HG03558 (cell line): ENCODE data around the gene AVPI1.
"Not testable (repeated sequence)": the region's sequence is repeated elsewhere in the genome, so short reads cannot be mapped to it uniquely, and the experiment has no call there.

Source experiments
- ATAC-seq: cut with Tn5 transposase; IDR thresholded peaks from one replicate; pipeline ENCODE4 v1.9.1; 2021; ENCODE audit warnings: moderate number of reproducible peaks; ENCODE audit not compliant: unreplicated experiment; ENCODE audit errors: extremely low read depth

Gene AVPI1

GRCh38 chr10:97643441-97643985, 43.5 kb downstream of the AVPI1 start:
- ATAC-seq: no peak

DNA sequence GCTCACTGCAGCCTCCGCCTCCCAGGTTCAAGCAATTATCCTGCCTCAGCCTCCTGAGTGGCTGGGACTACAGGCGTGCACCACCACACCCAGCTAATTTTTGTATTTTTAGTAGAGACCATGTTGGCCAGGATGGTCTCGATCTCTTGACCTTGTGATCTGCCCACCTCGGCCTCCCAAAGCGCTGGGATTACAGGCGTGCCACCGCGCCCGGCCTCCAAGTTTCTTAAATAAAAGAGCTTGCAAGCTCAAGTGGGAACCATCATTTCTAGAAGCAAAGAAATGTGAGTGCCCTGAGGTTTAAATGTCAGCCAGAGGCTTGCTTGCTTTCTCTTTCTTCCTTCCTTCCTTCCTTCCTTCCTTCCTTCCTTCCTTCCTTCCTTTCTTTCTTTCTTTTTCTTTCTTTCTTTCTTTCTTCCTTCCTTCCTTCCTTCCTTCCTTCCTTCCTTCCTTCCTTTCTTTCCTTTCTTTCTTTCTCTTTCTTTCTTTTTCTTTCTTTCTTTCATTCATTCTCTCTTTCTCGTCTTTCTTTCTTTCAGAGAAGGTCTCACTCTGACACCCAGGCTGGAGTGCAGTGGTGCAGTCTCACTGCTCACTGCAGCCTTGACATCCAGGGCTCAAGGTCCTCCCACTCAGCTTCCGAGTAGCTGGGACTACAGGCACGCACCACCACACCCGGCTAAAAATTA, 44.4 kb downstream of the AVPI1 start:
- ATAC-seq: not testable (repeated sequence)

GRCh38 chr10:97640868-97641811, 45.9 kb downstream of the AVPI1 start:
- peak; percentile 9 for ATAC-seq

GRCh38 chr10:97640174-97640867, 46.7 kb downstream of the AVPI1 start, which contains the start of gene PI4K2A:
Gene PI4K2A (plus strand): TSS chr10:97640671. CDS start chr10:97640743, 72 bp downstream.
- peak; percentile 92 for ATAC-seq

DNA sequence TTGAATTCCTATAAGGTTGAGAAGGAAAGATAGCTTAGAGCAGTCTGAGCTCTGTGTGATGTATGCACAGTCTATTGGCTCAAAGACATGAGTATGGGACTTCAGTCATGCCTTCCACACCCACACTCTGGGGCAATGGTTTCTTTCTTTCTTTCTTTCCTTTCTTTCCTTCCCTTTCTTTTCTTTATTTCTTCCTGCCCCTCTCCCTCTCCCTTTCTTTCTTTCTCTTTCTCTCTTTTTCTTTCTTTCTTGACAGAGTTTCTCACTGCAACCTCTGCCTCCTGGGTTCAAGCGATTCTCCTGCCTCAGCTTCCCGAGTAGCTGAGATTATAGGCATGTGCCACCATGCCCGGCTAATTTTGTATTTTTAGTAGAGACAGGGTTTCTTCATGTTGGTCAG, 48.0 kb downstream of the AVPI1 start:
- not testable (repeated sequence) for ATAC-seq

GRCh38 chr10:97635577-97635976, 51.5 kb downstream of the AVPI1 start:
- ATAC-seq: no peak

DNA sequence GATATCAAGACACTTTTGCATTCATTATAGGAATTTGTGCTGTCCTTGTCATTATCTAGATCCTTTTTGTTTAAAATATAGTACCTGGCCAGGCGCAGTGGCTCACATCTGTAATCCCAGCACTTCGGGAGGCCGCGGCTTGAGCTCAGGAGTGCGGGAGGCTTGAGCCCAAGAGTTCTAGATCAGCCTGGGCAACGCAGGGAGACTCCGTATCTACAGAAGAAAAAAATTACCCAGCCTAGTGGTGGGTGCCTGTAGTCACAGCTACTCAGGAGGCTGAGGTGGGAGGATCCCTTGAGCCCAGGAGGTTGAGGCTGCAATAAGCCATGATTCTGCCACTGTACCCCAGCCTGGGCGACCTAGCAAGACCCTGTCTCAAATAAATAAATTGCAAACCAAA, 53.1 kb downstream of the AVPI1 start:
- no peak for ATAC-seq

GRCh38 chr10:97632949-97633884, 53.8 kb downstream of the AVPI1 start, which contains the start of gene MORN4:
Gene MORN4 (minus strand): TSS chr10:97633500. CDS start chr10:97619653, 13,847 bp downstream.
- ATAC-seq: peak; percentile 99

DNA sequence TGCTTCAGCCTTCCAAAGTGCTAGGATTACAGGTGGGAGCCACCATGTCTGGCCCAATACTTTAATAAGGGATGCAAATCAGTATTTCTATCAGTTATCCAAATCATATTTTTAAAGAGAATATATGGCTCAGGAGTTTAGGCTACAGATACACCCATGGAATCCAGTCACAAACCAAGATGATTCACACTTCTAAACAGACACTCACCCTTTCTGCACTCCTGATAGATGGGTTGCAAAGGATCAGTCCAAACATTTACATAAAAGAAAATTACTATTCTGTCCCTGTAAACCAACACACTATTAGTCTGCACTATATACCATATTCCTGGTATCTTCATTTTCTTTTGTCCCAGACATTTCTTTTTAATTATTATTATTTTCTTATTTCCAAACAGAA, 55.9 kb downstream of the AVPI1 start:
- no peak for ATAC-seq

GRCh38 chr10:97629289-97629688, 57.8 kb downstream of the AVPI1 start:
- no peak for ATAC-seq

GRCh38 chr10:97628228-97628627, 58.8 kb downstream of the AVPI1 start:
- no peak for ATAC-seq

DNA sequence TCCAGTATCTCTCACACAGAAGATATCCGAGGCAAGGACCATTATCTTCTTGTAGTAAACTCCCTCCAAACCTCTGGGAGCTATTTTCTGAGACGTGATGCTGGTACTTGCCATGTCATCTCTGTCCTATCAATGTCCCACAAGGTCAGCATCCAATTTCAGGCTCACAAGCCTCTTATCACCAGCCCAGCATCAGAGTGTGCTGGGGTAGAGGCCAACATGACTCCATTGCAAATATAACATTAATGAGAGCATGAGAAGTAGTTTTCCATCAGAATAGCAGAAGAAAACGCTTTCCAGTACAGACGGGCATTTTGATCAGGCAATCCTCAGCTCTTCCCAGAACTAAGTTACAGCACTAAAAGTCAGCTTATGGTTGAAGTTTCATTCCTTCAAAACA, 59.3 kb downstream of the AVPI1 start:
- ATAC-seq: no peak
